Brain microvascular endothelial cell (primary cell): Measurements from ENCODE around the gene USH2A.
A peak's percentile ranks its signal among the peaks of the same experiment; 100 is the strongest.

ENCODE experiments used
- DNase-seq: peaks from one replicate; pipeline ENCODE4 v3.0.0-alpha.2; 2020
- H3K27ac ChIP-seq: fragments of 250-450 bp; sonication (Bioruptor Pico); 2 replicates; pipeline ENCODE4 v1.5.1; 2020; ENCODE audit warnings: mild to moderate bottlenecking, moderate library complexity
- H3K27me3 ChIP-seq: fragments of 250-450 bp; sonication (Bioruptor Pico); replicated peaks from 2 replicates; pipeline ENCODE4 v1.5.1; 2020; ENCODE audit warnings: mild to moderate bottlenecking
- H3K36me3 ChIP-seq: fragments of 250-450 bp; sonication (Bioruptor Pico); replicated peaks from 2 replicates; pipeline ENCODE4 v1.5.1; 2020; ENCODE audit warnings: mild to moderate bottlenecking
- H3K4me3 ChIP-seq: 2 replicates; pipeline ENCODE4 v1.5.1; 2011; ENCODE audit warnings: low read depth, mild to moderate bottlenecking, control low read depth, low read length, moderate library complexity
- CTCF ChIP-seq: IDR thresholded peaks from 2 replicates; pipeline ENCODE4 v1.5.1; 2011; ENCODE audit warnings: low read depth, mild to moderate bottlenecking, moderate library complexity, low read length, control low read depth, inconsistent platforms; ENCODE audit errors: missing control alignments
- in situ Hi-C: cut with HindIII; loops from 2 replicates; pipeline ENCODE4 v1.10.0; 2017; ENCODE audit warnings: low sequenced_read_pairs, low pct_ligation_motif_present

Gene USH2A

GRCh38 chr1:216459651-216460207 lies 36.5 kb upstream of the USH2A start:
- no peak for DNase-seq

GRCh38 chr1:216458812-216459211 lies 35.6 kb upstream of the USH2A start:
- no peak for TF ChIP-seq CTCF
- Histone ChIP-seq H3K27ac (no peak overlapping the region), H3K36me3 (no peaks in the 10 kb centered on the region), H3K27me3 (no peaks in the 10 kb centered on the region), H3K4me3 (no peak overlapping the region)
- in situ Hi-C loops: no loop called here
- DNase-seq: no peak

More at GRCh38 chr1:216459651-216460207, 36.5 kb upstream of the USH2A start:
- Histone ChIP-seq H3K36me3 (no peaks in the 10 kb centered on the region), H3K27ac (no peak overlapping the region), H3K4me3 (no peak overlapping the region), H3K27me3 (no peaks in the 10 kb centered on the region)
- in situ Hi-C loops: no loop called here
- no peak for TF ChIP-seq CTCF

GRCh38 chr1:216457356-216457755 lies 34.1 kb upstream of the USH2A start:
- Histone ChIP-seq H3K27ac (peak overlapping the region; percentile 26), H3K27me3 (no peaks in the 10 kb centered on the region), H3K36me3 (no peaks in the 10 kb centered on the region), H3K4me3 (no peak overlapping the region)
- peak; percentile 20 for DNase-seq
- in situ Hi-C loops: no loop called here
- no peak for TF ChIP-seq CTCF

- Histone ChIP-seq H3K27me3 (no peaks in the 10 kb centered on the region), H3K27ac (peak overlapping the region; percentile 26), H3K36me3 (no peaks in the 10 kb centered on the region), H3K4me3 (no peak overlapping the region)
- peak; percentile 91 for DNase-seq
- in situ Hi-C loops: no loop called here
- no peak for TF ChIP-seq CTCF
Measured at GRCh38 chr1:216456682-216457081, 33.4 kb upstream of the USH2A start.

GRCh38 chr1:216453777-216454176 lies 30.5 kb upstream of the USH2A start:
- TF ChIP-seq CTCF: no peak
- H3K4me3 ChIP-seq: no peak overlapping the region
- no peak for DNase-seq
- no peaks in the 10 kb centered on the region for H3K27me3 ChIP-seq
- no peaks in the 10 kb centered on the region for H3K36me3 ChIP-seq
- H3K27ac ChIP-seq: no peak overlapping the region
- in situ Hi-C loops: no loop called here

GRCh38 chr1:216450227-216450626 lies 27.0 kb upstream of the USH2A start:
- Histone ChIP-seq H3K27ac (no peak overlapping the region), H3K27me3 (no peaks in the 10 kb centered on the region), H3K36me3 (no peaks in the 10 kb centered on the region), H3K4me3 (no peak overlapping the region)
- no peak for DNase-seq
- in situ Hi-C loops: no loop called here
- no peak for TF ChIP-seq CTCF
